CD8-positive, alpha-beta memory T cell (primary cell): ENCODE data around the gene LRRC8D. TPM values are rescaled to one million over a fixed set of nuclear protein-coding genes. Genes with fewer than 3 reads are reported as not detected.
A peak's percentile ranks its signal among the peaks of the same experiment; 100 is the strongest.

Experiments
- CTCF ChIA-PET: fragments of 350-600 bp; sonication (Branson Sonifier 250); formaldehyde crosslinking; loops from one replicate; lab custom pipeline; 2021; ENCODE audit warnings: antibody characterized with exemption; lab: Charles Lee
- POLR2A ChIA-PET: fragments of 350-600 bp; sonication (Branson Sonifier 250); formaldehyde crosslinking; loops from one replicate; lab custom pipeline; 2021; ENCODE audit warnings: antibody characterized with exemption; lab: Charles Lee
- DNase-seq, 5 donors: peaks; one replicate each; pipeline versions ENCODE4 v3.0.0 to v3.0.0-alpha.2; 2020 to 2022; ENCODE audit warnings: mixed read lengths in 1 of 5
- H3K27ac ChIP-seq: one replicate; pipeline ENCODE4 v1.7.0; 2013; ENCODE audit warnings: low read depth, mild to moderate bottlenecking, low read length, moderate library complexity
- H3K27me3 ChIP-seq: 2 replicates; pipeline ENCODE4 v1.7.0; 2013; ENCODE audit warnings: low read length, mild to moderate bottlenecking; ENCODE audit not compliant: insufficient read depth, poor library complexity, severe bottlenecking
- H3K36me3 ChIP-seq: 2 replicates; pipeline ENCODE4 v1.7.0; 2013; ENCODE audit warnings: mild to moderate bottlenecking, low read length, moderate library complexity; ENCODE audit not compliant: insufficient read depth
- H3K4me1 ChIP-seq: 2 replicates; pipeline ENCODE4 v1.7.0; 2013; ENCODE audit warnings: mild to moderate bottlenecking, low read length, moderate library complexity; ENCODE audit not compliant: insufficient read depth
- H3K4me3 ChIP-seq: 2 replicates; pipeline ENCODE4 v1.7.0; 2013; ENCODE audit warnings: mild to moderate bottlenecking, low read length
- H3K9me3 ChIP-seq: 2 replicates; pipeline ENCODE4 v1.7.0; 2013; ENCODE audit warnings: mild to moderate bottlenecking, low read length
- H3K27ac Mint-ChIP-seq, 8 donors: one replicate each; pipeline ENCODE4 v1.8.0; 2020 to 2021; ENCODE audit warnings: mixed read lengths in 8 of 8, mild to moderate bottlenecking in 6 of 8, inconsistent platforms in 3 of 8, moderate library complexity in 3 of 8
- H3K27me3 Mint-ChIP-seq, 2 donors: one replicate each; pipeline ENCODE4 v1.8.0; 2020 to 2021; ENCODE audit warnings: mixed read lengths in 2 of 2, mild to moderate bottlenecking in 1 of 2, moderate library complexity in 1 of 2
- H3K36me3 Mint-ChIP-seq, 3 donors: one replicate each; pipeline ENCODE4 v1.8.0; 2020 to 2021; ENCODE audit warnings: mixed read lengths in 3 of 3, inconsistent platforms in 1 of 3, mild to moderate bottlenecking in 1 of 3
- H3K4me1 Mint-ChIP-seq, 3 donors: one replicate each; pipeline ENCODE4 v1.8.0; 2020 to 2021; ENCODE audit warnings: mixed read lengths in 3 of 3, inconsistent platforms in 1 of 3, mild to moderate bottlenecking in 1 of 3
- H3K4me3 Mint-ChIP-seq, 7 donors: one replicate each; pipeline ENCODE4 v1.8.0; 2020 to 2021; ENCODE audit warnings: mixed read lengths in 7 of 7, mild to moderate bottlenecking in 6 of 7, moderate library complexity in 4 of 7, inconsistent platforms in 2 of 7
- H3K9me3 Mint-ChIP-seq, 5 donors: one replicate each; pipeline ENCODE4 v1.8.0; 2020 to 2022; ENCODE audit warnings: mixed read lengths in 5 of 5, mild to moderate bottlenecking in 3 of 5, moderate library complexity in 2 of 5, inconsistent platforms in 1 of 5
- polyA plus RNA-seq: library from polyadenylated mRNA; unstranded; fragments of 300-500 nt; fragmentation: Illumina TruSeq; gene quantifications from one replicate; pipeline ENCODE4 v1.2.3, GENCODE V29; 2021
- total RNA-seq, 2 experiments: library from RNA; stranded (reverse); gene quantifications; one replicate each; pipeline ENCODE4 v1.2.3, GENCODE V29; 2021

LRRC8D gene
- total and polyA plus RNA-seq, 3 experiments from 2014 or later = 39.0 to 56.3 (median 41.9) TPM

DNA sequence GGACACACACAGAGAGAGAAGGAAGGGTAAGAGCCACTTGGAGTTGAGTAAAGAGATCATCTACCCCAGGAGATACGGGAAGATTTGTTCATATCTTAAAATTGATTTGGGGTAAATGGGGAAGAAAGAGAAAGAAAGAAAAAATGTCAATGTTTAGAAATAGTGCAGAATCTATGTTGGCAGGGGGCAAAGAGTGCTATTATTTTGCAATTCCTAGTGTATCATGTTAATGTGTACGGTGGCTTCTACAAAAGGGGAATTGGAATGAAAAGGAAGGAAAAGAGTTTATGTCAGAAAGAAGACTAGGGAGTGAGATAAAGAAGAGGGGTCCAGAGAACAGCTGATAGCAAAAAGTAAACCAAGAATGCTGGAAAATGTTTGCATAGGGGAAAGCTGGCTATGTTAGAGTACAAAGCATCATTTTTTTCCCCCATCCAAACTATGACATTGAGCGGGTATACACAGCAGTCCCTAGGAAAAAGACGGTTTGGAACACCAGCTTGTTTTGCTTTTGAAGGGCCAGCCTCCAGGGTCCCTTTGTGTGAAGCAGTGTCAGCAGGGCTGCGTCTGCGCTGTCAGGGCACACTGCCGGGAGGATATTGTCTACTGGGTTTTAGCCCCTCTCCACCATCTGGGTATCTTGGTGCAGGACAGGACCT, 10.8 kb downstream of the LRRC8D start:
- no peak for DNase-seq
- peaks cover under 1 to 10% (median 4%) of the 10 kb centered on the region in 3 donors for H3K4me1 Mint-ChIP-seq
- H3K27me3 ChIP-seq = no peaks in the 10 kb centered on the region
- no peak overlapping the region for H3K4me3 ChIP-seq
- H3K9me3 Mint-ChIP-seq = no peaks in the 10 kb centered on the region
- no peak overlapping the region for H3K27ac ChIP-seq
- H3K4me3 Mint-ChIP-seq = no peak overlapping the region
- no peaks in the 10 kb centered on the region for H3K9me3 ChIP-seq
- H3K27me3 Mint-ChIP-seq = no peaks in the 10 kb centered on the region
- H3K4me1 ChIP-seq = no peaks in the 10 kb centered on the region
- ChIA-PET CTCF (interaction anchor here (0.8 kb wide), 1 partner anchor 12 kb away, joined by 3 read pairs; no protein-coding TSS in a partner anchor), POLR2A (no interaction called here)
- no peaks in the 10 kb centered on the region for H3K36me3 ChIP-seq
- peaks cover 0 to 2% (median 0%) of the 10 kb centered on the region in 3 donors for H3K36me3 Mint-ChIP-seq
- H3K27ac Mint-ChIP-seq = peak overlapping the region in 1 of 8 donors; percentile 73

DNA sequence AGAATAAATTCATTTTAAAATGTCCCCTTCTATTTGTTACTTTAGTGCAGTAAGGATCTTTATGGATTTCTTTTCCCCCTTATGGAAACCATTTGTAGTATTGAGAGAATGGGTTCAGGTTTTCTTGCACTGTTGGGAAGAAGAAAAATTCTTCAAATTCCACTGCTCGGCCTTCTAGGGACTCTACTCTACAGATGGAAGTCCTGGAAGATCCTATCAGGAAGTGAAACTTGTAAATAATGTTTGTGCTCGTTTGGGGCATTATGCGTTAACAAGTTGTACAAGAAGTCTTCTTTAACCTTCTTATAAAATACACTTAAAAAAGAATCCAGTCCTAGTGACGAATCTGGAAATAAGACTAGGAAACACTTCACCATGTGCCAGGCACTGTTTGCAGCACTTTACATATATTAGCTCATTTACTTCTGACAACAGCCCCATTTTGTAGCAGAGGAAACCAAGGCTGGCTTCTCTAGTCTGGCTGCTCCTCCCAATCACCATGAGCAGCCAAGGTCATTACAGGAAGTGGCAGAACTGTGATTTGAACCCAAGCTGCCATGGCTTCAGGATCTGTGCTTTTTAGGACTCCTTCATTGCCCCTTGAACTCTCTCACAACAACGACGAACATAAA, 11.8 kb downstream of the LRRC8D start:
- no peak overlapping the region for H3K4me3 Mint-ChIP-seq
- no peaks in the 10 kb centered on the region for H3K27me3 Mint-ChIP-seq
- Histone ChIP-seq H3K4me3 (no peak overlapping the region), H3K27ac (no peak overlapping the region), H3K9me3 (no peaks in the 10 kb centered on the region), H3K36me3 (no peaks in the 10 kb centered on the region), H3K27me3 (no peaks in the 10 kb centered on the region), H3K4me1 (no peaks in the 10 kb centered on the region)
- peaks cover 4 to 10% (median 8%) of the 10 kb centered on the region in 3 donors for H3K4me1 Mint-ChIP-seq
- peaks cover 0 to under 1% (median 0%) of the 10 kb centered on the region in 3 donors for H3K36me3 Mint-ChIP-seq
- no peak overlapping the region for H3K27ac Mint-ChIP-seq
- DNase-seq = no peak
- H3K9me3 Mint-ChIP-seq = no peaks in the 10 kb centered on the region
- ChIA-PET CTCF (interaction anchor here (1.7 kb wide), 1 partner anchor 10 kb away, joined by 10 read pairs; no protein-coding TSS in a partner anchor), POLR2A (interaction anchor here (1.0 kb wide), 1 partner anchor 10 kb away, joined by 3 read pairs; no protein-coding TSS in a partner anchor)

GRCh38 chr1:89833183-89834082, 12.6 kb downstream of the LRRC8D start:
- ChIA-PET CTCF (interaction anchor here (1.7 kb wide), 1 partner anchor 10 kb away, joined by 10 read pairs; no protein-coding TSS in a partner anchor), POLR2A (interaction anchor here (1.0 kb wide), 1 partner anchor 9 kb away, joined by 3 read pairs; no protein-coding TSS in a partner anchor)
- Mint-ChIP-seq H3K36me3 (no peaks in the 10 kb centered on the region), H3K4me1 (peaks cover 4 to 10% (median 8%) of the 10 kb centered on the region in 3 donors), H3K27me3 (no peaks in the 10 kb centered on the region), H3K9me3 (no peaks in the 10 kb centered on the region), H3K4me3 (no peak overlapping the region), H3K27ac (peak overlapping the region in 1 of 8 donors; percentile 29)
- no peak overlapping the region for H3K27ac ChIP-seq
- H3K27me3 ChIP-seq = no peaks in the 10 kb centered on the region
- H3K9me3 ChIP-seq = no peaks in the 10 kb centered on the region
- no peaks in the 10 kb centered on the region for H3K4me1 ChIP-seq
- DNase-seq = no peak
- H3K36me3 ChIP-seq = no peaks in the 10 kb centered on the region
- no peak overlapping the region for H3K4me3 ChIP-seq

DNA sequence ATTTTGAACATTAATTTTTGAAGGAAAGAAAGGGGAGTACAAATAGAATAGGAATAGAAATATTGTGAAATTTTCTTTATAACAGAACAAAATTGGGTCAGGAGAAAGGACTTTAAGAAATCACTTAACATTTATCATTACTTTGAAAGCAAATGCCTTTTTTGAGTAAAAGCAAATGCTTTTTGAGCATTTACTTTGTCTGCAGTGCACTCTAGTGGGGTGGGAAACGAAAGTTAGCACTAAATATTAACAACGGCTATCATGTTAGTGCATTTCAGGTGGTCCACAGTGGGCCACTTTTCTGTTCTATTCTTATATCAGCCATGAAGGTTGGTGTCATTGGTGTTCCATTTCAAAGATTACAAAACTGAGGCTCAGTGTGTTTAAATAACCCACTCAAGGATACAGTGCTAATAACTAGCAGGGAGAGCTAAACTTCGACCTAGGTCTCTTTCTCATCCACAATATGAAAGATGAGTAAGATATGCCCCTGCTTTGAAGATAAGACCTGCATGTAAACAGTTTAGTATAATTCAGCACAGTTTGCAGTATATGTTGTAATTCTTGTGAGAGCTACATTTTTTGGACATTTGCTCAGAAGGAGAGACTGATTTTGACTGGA, 13.4 kb downstream of the LRRC8D start:
- H3K27ac Mint-ChIP-seq = no peak overlapping the region
- H3K36me3 Mint-ChIP-seq = no peaks in the 10 kb centered on the region
- H3K4me3 Mint-ChIP-seq = no peak overlapping the region
- no peaks in the 10 kb centered on the region for H3K9me3 Mint-ChIP-seq
- H3K27ac ChIP-seq = no peak overlapping the region
- no peak for DNase-seq
- ChIA-PET POLR2A (no interaction called here), CTCF (interaction anchor here (1.2 to 1.7 kb wide), 2 partner anchors 9 kb away, joined by 5 to 10 read pairs; no protein-coding TSS in a partner anchor)
- H3K27me3 ChIP-seq = no peaks in the 10 kb centered on the region
- no peaks in the 10 kb centered on the region for H3K9me3 ChIP-seq
- H3K27me3 Mint-ChIP-seq = no peaks in the 10 kb centered on the region
- peaks cover 4 to 10% (median 8%) of the 10 kb centered on the region in 3 donors for H3K4me1 Mint-ChIP-seq
- no peak overlapping the region for H3K4me3 ChIP-seq
- H3K4me1 ChIP-seq = no peaks in the 10 kb centered on the region
- H3K36me3 ChIP-seq = no peaks in the 10 kb centered on the region

DNA sequence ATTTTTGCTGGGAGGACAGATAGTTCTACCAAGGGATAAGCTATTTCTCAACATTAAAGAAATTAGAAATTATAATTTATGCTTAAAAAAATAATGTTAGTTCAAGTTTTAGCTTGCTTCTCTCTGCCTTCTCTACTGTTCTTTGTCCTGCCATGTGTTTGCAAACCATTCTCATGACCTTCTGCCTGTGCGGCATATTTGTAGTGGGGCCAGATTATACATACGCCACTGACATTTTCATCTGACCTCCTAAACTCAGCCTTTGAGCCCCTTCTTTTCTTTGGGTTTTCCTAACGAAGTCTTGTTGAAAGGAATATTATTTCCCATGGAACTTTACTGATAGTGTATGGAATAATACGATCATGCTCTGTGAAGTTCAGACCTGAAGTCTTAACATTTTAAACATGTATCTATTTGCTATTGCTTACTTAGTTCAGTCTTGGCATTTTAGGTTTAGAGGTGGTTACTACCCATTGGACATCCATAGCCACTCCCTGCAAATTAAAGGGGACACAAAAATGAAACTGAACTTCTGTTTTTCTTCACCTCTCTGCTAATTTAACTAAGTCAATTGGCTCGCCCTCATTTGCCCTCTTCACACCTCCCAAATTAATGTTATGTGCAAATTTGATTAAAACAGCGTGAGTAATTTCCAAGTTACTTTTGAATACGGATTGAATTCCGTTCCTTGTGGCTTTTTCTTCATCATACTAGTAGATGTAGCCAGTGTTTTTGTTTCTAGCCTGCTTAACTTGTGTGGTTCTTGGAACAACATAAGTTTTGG, 15.6 kb downstream of the LRRC8D start:
- CTCF ChIA-PET = interaction anchor here (0.7 kb wide), 1 partner anchor 111 kb away, joined by 3 read pairs; no protein-coding TSS in a partner anchor

GRCh38 chr1:89837036-89837481, 16.2 kb downstream of the LRRC8D start:
- Histone ChIP-seq H3K27me3 (no peaks in the 10 kb centered on the region), H3K4me1 (no peaks in the 10 kb centered on the region), H3K27ac (no peak overlapping the region), H3K9me3 (no peaks in the 10 kb centered on the region), H3K4me3 (no peak overlapping the region), H3K36me3 (no peaks in the 10 kb centered on the region)
- Mint-ChIP-seq H3K27me3 (no peaks in the 10 kb centered on the region), H3K4me3 (no peak overlapping the region), H3K27ac (peak overlapping the region in 1 of 8 donors; percentile 57), H3K4me1 (peaks cover 4 to 10% (median 9%) of the 10 kb centered on the region in 3 donors), H3K36me3 (no peaks in the 10 kb centered on the region), H3K9me3 (no peaks in the 10 kb centered on the region)
- POLR2A ChIA-PET = no interaction called here
- no peak for DNase-seq
- CTCF ChIA-PET = no interaction called here

More for the DNA sequence above, 15.6 kb downstream of the LRRC8D start:
- H3K36me3 ChIP-seq = no peaks in the 10 kb centered on the region
- H3K4me1 ChIP-seq = no peaks in the 10 kb centered on the region
- Mint-ChIP-seq H3K27ac (peak overlapping the region in 1 of 8 donors; percentile 29), H3K4me1 (peaks cover 4 to 10% (median 8%) of the 10 kb centered on the region in 3 donors), H3K27me3 (no peaks in the 10 kb centered on the region), H3K4me3 (no peak overlapping the region), H3K9me3 (no peaks in the 10 kb centered on the region), H3K36me3 (no peaks in the 10 kb centered on the region)
- H3K9me3 ChIP-seq = no peaks in the 10 kb centered on the region
- no peak overlapping the region for H3K4me3 ChIP-seq
- POLR2A ChIA-PET = no interaction called here
- DNase-seq = no peak
- H3K27me3 ChIP-seq = no peaks in the 10 kb centered on the region
- no peak overlapping the region for H3K27ac ChIP-seq

DNA sequence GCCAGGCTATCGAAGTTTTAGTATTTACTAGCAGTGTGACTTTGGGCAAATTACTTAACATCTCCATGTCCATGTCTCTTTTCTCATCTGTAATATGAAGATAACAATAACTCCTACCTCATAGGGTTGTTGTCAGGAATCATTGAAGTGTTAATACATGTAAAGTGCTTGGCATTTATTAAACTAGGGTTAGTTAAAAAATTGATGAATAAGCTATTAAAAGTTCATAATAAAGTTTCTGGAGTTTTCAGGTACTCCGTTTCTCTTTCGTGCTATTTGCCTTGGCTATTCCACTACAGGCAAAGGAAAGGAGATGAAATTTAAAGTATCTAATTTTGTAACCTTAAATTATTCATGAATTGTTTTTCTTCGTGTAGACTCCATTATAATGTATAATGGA, 16.7 kb downstream of the LRRC8D start:
- H3K27ac ChIP-seq = no peak overlapping the region
- POLR2A ChIA-PET = interaction anchor here (1.0 kb wide), 1 partner anchor 13 kb away, joined by 3 read pairs; no protein-coding TSS in a partner anchor
- peaks cover 1% of the 10 kb centered on the region for H3K4me1 ChIP-seq
- Mint-ChIP-seq H3K27ac (no peak overlapping the region), H3K4me3 (no peak overlapping the region), H3K4me1 (peaks cover 8 to 15% (median 13%) of the 10 kb centered on the region in 3 donors), H3K27me3 (no peaks in the 10 kb centered on the region), H3K9me3 (no peaks in the 10 kb centered on the region), H3K36me3 (no peaks in the 10 kb centered on the region)
- CTCF ChIA-PET = no interaction called here
- no peak for DNase-seq
- H3K27me3 ChIP-seq = no peaks in the 10 kb centered on the region
- H3K9me3 ChIP-seq = no peaks in the 10 kb centered on the region
- no peak overlapping the region for H3K4me3 ChIP-seq
- H3K36me3 ChIP-seq = no peaks in the 10 kb centered on the region
